SK-N-MC (cell line): ENCODE data around the gene XKR7.

Source experiments
- DNase-seq: peaks from one replicate; pipeline ENCODE4 v3.0.0-alpha.2; 2011; ENCODE audit warnings: low read depth, low spot score
- H3K27ac ChIP-seq: fragments of 200-600 bp; sonication (generic); 2 replicates; pipeline ENCODE4 v1.5.1; 2016; ENCODE audit warnings: mixed run types
- H3K36me3 ChIP-seq: fragments of 200-600 bp; sonication (generic); 2 replicates; pipeline ENCODE4 v1.6.1; 2017; ENCODE audit warnings: antibody characterized with exemption, low read length, mixed read lengths; ENCODE audit not compliant: insufficient read depth
- H3K4me3 ChIP-seq: fragments of 200-600 bp; sonication (generic); 2 replicates; pipeline ENCODE4 v1.5.1; 2016
- H3K9ac ChIP-seq: fragments of 200-600 bp; sonication (generic); 2 replicates; pipeline ENCODE4 v1.8.0; 2017; ENCODE audit warnings: mixed run types, mixed read lengths; ENCODE audit not compliant: insufficient read length
- H3K9me3 ChIP-seq: fragments of 200-600 bp; sonication (generic); 2 replicates; pipeline ENCODE4 v1.6.1; 2017; ENCODE audit warnings: low read depth, mild to moderate bottlenecking, antibody characterized with exemption, low read length, moderate library complexity, mixed read lengths
- EZH2 ChIP-seq: fragments of 200-600 bp; sonication (generic); IDR thresholded peaks from one replicate; pipeline ENCODE4 v1.6.1; 2017; ENCODE audit warnings: antibody characterized with exemption
- FOXP2 ChIP-seq: optimal IDR thresholded peaks from 2 replicates; pipeline ENCODE3; 2011; ENCODE audit warnings: mild to moderate bottlenecking, moderate library complexity; ENCODE audit not compliant: insufficient read depth; ENCODE audit errors: extremely low read length, control extremely low read depth
- POLR2AphosphoS5 ChIP-seq: IDR thresholded peaks from 2 replicates; pipeline ENCODE4 v1.6.1; 2012; ENCODE audit warnings: mild to moderate bottlenecking, low read depth, low read length, borderline replicate concordance

XKR7 gene

GRCh38 chr20:32052778-32053362, 84.9 kb downstream of the XKR7 start:
- Histone ChIP-seq H3K27ac (no peak overlapping the region), H3K36me3 (no peaks in the 10 kb centered on the region), H3K9ac (no peak overlapping the region), H3K9me3 (no peaks in the 10 kb centered on the region), H3K4me3 (no peak overlapping the region)
- no peak for DNase-seq
- no peak for TF ChIP-seq EZH2
- no peak for TF ChIP-seq FOXP2
- no peak for TF ChIP-seq POLR2AphosphoS5
